HG02970 (cell line): ENCODE data around the gene RASGRF1.

Experiments used
- ATAC-seq: cut with Tn5 transposase; IDR thresholded peaks from one replicate; pipeline ENCODE4 v1.9.1; 2021; ENCODE audit warnings: mild to moderate bottlenecking, moderate library complexity, moderate number of reproducible peaks; ENCODE audit not compliant: unreplicated experiment, low FRiP score

Gene RASGRF1

DNA sequence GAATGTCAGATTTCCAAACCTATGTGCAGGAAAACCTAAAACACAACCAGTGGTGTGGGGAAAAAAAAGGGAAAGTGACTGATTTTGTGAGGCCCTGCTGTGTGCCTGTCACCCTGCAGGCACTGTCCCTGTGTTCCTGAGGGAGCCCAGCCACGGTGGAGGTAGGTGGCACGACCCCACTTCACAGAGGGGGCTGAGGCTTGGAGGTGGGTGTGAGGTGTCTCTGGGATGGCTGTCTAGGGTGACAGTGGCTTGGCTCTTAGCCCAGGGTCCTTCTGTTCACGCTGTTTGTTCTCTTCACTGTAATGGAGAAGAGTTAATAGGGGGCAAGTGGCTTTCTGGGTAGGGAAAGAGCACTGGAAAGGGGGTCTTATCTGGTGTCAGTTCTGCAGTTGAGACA, 22.6 kb downstream of the RASGRF1 start:
- ATAC-seq, result no peak

DNA sequence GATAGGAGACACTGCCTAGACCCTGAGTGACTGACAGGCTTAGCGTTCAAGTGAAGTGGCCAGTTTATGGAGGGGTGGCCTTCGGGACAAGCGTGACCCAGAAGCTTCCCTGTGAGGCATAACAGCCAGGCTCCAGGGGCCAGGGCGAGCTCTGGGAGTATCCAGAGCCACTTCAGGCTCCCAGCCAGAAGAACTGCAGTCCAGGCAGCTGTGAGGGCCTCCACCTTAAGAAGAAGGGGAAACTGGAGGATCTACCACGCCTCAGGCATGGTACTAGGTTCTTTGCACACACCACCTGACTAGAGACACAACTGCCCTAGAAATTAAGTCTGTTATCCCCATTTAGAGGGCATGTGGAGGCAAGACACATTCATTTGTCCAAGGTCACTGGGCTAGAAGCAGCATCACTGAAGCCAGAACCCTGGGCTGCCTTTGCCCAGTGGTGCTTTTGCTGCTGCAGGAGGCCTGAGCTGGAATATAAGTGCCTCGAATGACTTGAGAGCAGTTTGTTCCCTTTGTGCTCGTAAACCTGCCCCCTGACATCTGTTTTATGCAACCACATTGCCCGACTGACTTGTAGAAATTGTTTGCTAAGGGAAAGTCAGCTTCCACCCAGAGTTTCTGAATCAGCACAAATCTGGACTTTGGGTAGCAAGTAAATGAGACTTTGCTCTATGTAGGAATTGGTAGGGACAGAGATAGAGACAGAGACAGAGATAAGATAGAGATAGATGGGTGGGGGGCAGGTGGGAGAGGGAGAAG, 23.3 kb downstream of the RASGRF1 start:
- no peak for ATAC-seq

DNA sequence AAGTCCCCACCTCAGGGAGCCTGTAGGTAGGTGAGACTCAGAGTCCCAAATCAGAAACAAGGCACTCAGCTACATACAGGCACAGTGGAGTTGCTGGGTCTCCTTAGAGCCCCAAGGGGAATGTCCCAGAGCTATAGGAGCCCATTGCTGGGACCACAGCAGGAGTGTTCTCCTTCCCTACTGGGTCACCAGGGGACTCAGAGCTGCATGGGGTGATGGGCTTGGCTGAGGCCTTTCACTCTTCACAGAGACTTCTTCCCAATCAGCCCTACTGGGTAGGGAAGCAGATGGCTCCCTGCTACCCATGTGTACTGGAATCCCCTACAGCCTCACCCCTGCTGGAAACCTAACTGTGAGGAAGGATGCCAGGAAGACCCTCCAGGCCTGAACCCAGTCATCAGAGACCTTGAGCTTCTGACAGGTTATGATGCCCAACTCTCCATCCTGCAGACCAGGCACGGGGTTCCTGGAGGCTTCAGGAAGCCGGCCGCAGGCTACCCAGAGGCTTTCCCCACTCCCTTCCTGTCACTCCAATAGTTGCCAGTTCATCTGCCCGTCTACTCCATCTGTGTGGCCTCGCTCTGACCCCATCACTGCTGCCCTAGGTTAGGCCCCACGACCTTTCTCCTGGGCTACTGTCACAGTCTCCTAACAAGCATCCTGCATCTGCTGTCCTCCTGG, 24.0 kb downstream of the RASGRF1 start:
- no peak for ATAC-seq

DNA sequence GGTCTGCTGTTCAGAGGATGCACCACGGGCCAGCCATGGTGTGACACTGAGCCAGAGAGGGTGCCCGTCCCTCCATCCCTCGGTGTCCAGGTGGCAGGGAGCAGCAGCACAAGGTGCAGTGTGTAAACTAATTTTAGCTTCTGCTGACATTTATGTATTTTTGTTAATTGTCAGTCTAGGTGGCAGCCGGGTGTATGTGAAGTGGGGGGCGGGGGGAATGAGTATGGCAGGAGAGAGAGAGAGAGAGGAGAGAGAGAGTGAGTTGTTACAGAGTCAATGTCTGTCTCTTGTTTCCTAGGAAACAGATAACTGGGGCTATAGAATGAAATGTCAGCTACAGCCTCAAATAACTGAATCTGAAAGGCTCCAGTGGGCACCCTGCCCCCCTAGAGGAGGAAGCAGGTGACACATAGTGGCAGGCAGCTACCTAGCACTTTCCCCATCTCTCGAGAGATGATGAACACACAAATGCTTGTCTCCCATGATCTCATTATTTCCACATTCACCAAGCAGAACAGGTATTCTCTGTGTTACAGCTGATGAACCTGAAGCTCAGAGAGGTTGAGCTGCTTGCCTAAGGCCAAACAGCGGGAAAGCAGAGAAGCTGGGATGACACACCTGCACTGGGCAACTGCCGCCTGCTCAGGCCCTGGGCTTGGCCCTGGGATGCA, 24.7 kb downstream of the RASGRF1 start:
- ATAC-seq, result no peak

DNA sequence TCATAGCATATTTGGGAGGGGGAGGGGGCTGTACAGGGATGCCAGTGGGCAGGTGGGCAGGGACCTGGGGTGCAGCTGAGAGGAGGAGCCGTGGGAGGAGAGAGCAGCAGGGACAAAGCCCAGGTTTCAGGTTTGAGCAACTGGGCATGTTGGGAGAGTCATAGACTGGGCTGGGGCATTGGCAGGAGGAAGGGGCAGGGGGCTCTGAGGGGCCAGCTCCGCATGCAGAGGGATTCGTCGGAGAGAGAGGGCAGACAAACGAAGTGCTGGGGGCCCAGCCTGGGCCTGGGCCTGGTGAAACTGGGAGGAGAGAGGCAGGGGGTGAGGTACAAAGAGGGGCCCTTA, 25.2 kb downstream of the RASGRF1 start:
- ATAC-seq, result no peak

DNA sequence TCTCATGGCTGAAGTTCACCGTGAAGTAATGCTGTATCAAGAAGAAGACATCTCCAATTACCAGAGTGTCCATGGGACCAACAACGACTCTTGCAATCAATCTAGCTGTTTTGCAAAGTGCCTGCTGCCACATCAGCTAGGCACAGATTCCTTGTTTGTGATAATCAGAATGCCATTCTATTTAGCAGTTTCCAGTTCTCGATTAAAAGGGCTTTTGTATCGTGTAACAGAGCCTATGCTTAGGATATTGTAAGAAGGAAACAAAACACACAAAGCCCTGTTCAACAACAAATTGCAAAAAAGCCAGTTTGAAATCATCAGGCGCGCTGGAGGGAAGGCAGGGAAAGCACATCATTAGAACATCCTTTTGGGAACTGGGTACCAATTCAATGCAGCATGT, 26.1 kb downstream of the RASGRF1 start:
- ATAC-seq, result no peak

DNA sequence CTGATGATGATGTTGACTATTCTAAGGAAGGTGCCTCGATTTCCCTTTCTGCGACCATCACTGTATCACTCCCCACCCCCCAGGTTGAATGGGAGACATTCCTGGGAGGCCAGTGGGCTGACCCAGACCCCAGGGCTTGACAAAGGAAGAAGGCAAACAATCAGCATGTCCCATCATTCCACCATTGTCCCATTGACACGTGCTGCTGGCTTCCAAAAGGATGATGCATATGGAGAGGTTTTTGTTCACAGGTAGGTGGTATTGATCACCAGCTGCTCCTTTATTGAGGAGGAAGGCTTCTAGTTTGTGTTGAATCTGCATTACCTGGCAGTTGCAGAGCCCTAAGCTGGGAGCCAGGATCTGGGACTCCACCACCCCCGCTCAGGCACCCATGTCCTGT, 30.4 kb downstream of the RASGRF1 start:
- no peak for ATAC-seq

DNA sequence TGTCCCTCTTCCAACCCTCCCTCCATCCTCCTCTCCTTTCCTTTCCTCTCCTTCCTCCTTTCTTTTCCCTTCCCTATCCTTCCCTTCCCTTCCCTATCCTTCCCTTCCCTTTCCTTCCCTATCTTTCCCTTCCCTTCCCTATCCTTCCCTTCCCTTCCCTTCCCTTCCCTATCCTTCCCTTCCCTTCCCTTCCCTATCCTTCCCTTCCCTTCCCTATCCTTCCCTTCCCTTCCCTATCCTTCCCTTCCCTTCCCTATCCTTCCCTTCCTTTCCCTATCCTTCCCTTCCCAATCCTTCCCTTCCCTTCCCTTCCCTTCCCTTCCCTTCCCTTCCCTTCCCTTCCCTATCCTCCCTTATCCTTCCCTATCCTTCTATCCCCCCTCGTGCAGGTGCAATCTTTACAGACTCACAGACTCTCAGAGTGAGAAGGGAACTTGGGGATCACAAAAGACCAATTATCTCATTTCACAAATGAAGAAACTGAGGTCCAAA, 31.5 kb downstream of the RASGRF1 start:
- no peak for ATAC-seq

DNA sequence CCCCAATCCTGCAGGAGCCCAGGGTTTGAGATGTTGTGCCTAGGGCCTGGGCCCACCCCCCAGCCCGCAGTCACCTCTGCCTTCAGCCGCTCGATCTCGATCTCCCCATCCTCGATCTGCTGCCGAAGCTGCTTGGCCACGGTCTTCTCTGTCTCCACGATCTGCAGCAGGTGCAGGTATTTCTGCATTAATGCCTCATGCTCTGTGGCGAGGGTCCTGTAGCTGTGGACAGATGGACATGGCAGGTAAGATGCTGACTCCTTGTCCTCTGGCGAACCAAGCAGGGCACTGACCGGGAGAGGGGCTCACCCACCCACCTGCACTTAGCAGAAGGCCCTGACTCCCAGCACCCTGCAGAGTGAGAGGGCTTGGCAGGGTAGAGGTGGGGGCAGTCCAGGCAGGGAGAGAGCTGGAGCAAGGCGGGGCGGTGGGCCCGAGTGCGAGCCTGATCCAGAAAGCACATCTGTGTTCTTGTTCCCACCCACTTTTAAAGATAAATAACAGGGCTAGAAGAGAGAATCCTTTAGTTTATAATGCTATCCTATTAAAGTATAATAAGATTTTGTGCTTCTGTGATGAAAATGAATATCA, 32.2 kb downstream of the RASGRF1 start:
- ATAC-seq, result no peak

DNA sequence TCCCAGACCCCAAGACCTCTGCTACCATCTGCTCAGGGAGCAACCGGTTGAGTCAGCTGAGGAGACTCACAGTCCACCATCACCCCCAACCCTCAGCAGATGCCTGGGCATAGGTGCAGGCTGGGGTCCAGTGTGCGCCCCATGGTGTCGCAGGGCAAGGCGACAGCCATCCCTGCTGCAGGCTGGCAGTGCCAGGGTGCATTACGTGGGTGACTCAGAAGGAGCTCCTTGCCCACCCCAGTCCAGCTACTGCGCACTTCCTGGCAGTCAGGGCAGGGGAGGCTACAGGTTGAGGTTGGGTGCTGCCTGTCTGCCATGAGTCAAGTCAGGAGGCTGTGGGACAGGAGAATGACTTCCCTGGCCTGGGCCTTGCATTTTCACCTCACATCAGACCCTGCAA, 33.5 kb downstream of the RASGRF1 start:
- ATAC-seq, result no peak

DNA sequence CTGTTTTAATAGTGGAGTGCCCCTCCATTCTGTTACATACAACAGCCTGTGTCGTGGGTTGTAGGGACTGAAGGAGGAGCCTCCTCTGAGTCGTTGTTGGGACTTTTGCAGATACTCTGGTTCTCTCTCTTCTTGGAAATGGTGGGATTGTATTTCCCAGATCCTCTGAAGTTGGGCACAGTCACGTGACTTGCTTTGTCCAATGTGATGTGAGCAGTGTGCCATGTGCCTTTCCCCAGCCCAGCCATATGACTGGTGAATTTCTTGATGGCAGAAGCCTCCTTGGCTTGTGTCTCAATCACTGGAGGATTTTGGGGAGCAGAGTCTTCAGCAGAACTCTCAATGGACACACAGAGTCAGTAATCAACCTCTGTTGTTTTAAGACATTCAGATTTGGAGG, 36.2 kb downstream of the RASGRF1 start:
- ATAC-seq, result no peak

DNA sequence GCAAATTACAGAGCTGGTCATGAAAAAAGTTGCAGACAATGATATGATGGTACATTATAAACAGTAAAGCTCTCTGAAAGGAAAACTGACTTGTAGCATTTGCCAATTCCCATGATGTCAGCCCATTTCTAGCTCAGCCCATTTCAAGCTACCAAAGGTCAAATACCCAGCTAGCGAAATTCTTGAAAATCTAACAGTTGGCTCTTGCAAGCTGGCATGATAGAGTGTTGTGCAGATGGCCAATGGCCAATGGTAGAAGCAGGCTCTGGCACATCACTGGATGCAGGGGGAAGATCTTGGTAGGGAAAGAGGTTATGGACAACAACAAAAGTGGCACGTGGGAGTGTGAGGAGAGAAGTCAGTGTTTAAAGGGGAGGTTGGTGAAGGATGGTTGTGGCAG, 36.7 kb downstream of the RASGRF1 start:
- no peak for ATAC-seq

DNA sequence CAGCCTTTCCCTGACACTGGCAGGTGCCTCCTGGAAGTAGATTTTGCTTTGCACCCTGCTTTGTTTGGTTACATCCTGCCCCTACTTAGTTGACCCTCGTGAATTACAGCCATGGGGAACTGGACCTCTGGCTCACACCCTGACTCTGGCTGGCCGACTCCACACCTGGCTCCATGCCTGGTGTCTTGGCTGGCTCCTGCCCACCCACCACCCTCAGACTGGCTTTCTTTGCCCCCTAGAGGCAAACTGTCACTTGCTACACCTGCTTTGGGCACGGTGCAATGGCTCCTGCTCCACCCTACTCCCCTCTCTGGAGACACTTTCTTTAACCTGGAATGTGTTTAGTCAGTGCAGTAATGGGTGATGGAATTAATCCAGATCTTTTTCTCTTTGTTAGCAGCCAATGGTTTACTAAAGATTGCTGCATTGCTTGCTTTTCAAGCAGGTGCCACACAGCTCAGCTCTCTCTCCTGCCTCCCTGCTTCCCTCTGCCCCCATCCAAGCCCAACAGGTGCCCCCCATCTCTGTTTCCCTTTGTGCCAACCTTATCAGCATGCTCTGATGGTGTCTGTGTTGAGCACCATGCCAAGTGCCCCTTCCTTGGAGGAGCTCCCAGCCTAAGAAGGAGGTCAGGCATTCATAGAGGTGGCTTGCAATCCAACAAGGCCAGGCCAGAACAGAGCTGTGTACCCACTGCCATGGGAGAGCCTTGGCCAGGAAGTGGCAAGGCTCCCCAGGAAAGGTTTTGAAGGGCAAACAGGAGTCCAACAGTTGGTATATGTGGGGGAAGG, 38.4 kb downstream of the RASGRF1 start:
- no peak for ATAC-seq

DNA sequence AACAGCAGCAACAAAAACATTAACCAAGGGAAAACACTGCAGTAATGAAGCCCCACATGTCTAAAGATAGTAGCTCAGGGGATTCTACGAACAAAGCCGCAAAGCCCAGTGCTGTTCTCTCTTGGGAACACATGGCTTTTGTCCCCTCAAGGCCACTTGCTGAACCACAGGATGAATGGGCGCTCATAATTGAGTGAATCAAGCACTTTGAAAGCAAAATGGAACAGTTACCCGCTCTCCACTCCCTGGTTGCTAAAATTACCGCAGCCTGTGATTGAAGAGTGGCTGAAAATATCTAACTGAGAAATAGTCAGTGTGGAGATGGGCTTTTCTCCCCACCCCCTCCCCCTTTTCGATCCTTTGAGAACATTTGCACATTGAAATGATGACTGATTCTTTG, 39.6 kb downstream of the RASGRF1 start:
- ATAC-seq, result no peak

DNA sequence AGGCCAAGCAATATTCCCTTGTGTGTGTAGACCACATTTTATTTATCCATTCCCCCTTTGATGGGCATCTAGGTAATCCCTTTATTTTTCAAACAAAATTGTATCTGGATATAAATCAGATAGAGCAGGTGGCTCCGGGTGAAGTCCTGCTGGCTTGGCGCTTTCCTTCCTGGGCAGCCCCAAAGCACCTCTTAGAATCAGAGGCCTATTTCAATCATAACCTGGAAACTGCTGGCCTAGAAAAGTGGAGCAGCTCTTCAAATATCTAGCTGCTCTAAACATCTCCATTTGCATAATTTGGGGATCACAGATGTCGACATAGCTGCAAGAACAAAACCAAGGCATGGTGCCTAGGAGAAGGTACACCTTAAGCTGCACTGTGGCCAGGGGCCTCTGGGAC, 40.2 kb downstream of the RASGRF1 start:
- no peak for ATAC-seq

DNA sequence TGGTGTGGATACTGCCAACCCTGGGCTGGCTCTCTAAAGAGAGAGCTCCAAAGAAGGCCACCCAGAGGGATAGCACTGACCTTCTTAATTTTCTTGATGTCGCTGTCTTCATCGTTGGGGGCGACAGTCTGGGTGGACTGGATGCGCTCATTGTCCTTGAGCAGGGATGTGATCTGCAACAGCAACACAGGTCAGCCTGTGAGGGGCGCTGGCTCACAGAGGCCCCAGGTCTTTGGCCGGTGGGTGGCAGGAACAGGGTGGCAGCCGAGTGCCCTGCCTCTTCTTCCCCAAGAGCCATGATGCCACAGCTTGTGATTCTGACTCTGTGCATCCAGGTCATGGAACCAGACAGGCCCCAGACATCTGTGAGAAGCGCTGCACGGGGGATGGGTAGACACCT, 41.2 kb downstream of the RASGRF1 start:
- no peak for ATAC-seq

DNA sequence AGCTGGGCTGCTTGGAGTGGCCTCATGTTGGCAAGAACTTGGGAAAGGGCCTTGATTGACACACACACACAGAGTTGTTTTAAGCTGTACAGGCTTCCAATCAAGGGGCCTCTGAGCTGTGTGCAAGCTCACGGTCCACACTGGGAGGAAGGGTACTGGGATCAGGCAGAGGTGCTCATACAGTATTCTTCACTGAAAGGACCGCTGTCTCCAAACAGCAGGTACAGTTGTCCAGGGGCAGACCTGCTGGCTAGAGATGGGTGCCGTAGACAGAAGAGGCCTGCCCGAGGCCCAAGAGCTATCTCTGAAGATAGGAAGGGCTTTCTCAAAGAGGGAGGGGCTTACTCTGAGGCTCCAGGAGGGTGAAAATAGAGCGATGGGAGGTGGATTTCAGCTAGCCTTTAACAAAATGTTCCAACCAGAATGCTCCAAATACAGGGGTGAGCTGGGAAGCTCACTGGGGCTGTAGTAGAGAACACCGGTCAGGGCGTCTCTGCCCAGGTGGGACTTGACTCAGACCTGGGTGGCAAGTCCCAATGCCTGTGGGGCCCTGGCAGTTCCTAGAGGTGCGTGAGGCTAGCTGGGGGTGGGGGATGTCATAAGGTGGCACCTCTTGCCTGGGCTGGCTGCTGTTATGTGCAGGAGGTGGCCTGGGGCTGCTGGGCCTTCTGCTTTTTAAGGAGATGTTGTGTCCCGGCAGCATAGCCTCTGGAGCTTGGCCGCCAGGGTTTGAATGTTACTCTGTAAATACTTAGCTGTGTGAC, 42.7 kb downstream of the RASGRF1 start:
- no peak for ATAC-seq

DNA sequence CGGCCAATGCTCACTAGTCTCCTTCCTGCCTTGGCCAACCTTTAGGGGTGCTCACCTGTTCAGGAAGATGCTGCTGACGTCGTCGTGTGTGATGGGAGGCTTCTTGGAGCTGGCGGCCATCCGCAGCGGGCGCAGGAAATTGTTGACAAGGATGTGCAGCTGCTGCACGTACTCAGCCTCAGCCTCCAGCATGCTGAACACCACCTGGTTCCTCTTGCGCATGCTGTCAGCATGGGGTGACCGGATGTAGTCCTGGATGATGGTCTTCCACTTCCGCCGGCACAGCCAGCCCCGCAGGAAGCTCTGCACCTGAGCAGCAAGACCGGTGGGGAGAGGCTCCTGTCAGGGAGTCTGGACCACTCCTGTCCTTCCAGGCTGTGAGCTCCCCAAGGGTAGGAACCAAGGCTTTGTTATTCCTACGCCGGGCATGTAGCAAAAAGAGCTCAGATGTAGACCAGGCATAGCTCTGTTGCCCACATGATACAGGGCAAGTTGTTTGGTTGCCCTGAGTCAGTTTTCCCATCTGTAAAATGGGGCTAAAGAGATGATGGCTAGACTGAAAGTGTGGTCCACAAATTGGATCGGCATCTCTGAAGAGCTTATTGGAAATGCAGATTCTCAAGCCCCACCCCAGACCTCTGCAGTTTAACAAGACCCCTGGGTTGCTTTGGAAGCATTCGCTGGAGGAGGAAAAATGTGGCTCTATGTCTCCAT, 43.7 kb downstream of the RASGRF1 start:
- no peak for ATAC-seq

DNA sequence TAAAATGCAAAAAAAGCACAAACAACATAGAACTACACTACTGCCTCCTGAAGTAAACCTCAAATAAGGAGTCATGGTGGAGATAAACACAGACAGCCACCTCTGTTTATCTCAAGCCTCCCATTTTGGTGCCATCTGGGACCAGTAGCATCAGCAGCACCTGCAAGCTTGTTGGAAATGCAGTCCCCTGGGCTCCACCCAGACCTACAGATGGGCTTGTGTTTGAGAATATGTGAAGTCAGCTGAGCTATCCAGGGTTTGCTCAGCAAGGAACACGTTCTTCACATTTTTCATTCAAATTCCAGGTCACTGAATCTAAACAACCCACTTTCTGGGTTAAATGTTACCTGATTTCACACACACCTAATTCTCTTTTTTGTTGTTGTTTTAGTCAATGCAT, 45.5 kb downstream of the RASGRF1 start:
- ATAC-seq, result no peak
